ENCODE results near the gene ATP6V0C.

The ATP6V0C gene

GRCh38 chr16:2513405-2514332 lies at the start of gene ATP6V0C:
Gene ATP6V0C (plus strand): TSS chr16:2513952. CDS start chr16:2514104, 152 bp downstream.
- FAIRE-seq (peak; percentile 74), DNase-seq (ENCODE audit: low spot score) (peak; percentile 94)

GRCh38 chr16:2464333-2464732 lies 49.4 kb upstream of the ATP6V0C start:
- no peak for FAIRE-seq
- no peak for DNase-seq (ENCODE audit: low spot score)

DNA sequence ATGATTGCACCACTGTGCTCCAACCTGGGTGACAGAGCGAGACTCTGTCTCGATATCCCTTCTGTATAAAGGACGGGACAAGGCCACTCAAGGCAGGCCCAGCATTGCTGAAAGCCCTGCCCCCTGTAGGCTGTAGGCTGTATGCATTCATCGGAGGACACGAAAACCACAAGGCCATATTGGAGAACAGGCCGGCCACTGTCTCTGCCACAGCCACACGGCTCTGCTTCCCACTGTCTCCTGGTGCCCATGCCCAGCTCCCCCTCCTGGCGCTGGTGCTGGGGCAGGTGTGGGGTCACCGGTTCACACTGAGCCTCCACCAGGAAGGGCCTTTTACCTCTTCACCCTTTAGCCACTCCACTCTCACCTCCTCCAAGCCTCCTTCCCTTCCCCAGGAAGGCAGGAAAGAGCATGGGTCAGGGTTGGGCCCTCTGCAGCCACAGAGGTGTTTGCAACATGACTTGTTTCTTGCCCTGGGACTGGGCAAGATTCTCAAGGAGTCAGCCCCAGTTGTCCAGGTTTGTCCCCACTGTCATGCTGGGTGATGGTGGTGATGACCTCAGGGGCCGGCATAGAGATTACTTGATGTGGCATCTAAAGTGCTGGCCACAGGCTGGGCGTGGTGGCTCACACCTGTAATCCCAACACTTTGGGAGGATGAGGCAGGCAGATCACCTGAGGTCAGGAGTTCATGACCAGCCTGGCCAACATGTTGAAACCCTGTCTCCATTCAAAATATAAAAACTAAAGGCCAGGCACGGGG lies 47.9 kb upstream of the ATP6V0C start:
- DNase-seq (ENCODE audit: low spot score) (no peak), FAIRE-seq (peak; percentile 55)

DNA sequence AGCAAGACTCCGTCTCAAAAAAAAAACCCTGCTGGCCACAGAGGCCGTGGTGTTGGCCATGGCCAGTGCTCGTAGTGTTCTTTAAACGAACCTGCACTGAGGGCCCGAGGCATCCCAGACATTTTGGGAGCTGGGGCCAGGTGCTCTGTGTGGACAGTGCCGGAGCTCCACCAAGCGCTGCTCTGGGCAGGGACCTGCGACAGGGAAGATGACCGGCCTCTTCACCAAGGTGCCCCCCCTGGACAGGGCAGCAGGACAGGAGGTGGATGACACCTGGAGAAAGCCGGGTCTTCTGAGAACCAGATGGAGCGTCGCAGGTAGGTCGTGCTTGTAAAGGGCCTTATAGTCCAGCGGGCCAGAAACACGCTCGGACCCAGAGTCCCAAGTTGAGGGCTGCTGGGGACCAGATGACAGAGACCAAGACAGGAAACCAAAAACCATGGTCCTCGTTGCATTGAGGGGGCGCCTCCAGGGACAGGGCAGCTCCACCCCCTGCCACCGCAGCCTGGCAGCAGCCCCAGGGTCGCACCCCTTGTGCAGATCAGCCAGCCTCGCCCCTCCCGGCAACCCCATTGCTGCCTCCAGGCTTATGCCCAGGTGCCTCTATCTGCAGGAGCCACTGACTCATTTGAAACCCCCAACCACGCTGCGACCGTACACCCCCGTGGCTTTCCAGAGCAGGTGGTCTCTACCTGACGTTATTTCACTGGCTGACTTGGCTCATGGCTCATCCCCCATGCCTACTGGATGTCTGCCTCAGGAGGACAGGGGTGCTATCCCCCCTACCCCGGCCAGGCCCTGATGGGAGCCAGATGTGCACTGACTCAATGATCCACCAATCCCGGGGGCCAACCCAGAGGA lies 46.9 kb upstream of the ATP6V0C start:
- DNase-seq (ENCODE audit: low spot score) (no peak), FAIRE-seq (peak; percentile 44)

DNA sequence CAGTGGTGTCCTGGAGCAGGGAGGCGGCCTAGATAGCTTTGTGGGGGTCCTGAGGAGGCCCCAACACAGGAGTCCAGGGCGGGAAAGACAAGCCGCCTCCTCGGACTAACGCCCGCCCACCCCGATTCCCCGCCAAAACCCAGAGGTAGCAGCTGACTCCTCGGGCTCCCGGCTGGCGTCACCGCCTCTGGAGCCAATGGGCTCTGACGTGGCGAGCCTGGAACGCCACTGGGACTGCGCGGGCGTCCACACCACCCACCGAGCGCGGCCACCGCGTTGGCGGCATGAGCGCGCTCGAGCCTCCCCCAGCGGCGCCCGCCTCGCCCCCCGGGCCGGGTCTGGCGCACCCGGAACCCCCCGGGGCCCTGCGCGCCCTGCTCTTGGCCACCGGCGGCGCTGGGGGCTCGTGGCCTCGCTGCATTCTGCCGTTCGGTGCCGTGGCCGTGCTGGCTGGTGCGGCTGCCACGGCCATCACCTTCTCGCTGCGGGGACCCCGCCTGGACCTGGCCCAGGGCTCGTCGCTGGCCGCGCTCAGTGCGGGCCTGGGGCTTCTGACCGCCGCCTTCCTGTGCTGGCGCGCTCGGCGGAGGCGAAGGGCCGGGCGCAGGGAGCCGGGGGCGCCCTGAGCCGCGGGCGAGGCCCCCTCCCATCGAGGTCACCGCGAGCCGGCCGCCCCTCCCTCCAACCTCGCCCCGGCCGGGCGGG lies 46.1 kb upstream of the ATP6V0C start:
- no peak for DNase-seq (ENCODE audit: low spot score)

GRCh38 chr16:2468233-2468724 lies 45.5 kb upstream of the ATP6V0C start:
- FAIRE-seq (no peak), DNase-seq (ENCODE audit: low spot score) (no peak)

More for the DNA sequence above, 46.1 kb upstream of the ATP6V0C start:
- no peak for FAIRE-seq

DNA sequence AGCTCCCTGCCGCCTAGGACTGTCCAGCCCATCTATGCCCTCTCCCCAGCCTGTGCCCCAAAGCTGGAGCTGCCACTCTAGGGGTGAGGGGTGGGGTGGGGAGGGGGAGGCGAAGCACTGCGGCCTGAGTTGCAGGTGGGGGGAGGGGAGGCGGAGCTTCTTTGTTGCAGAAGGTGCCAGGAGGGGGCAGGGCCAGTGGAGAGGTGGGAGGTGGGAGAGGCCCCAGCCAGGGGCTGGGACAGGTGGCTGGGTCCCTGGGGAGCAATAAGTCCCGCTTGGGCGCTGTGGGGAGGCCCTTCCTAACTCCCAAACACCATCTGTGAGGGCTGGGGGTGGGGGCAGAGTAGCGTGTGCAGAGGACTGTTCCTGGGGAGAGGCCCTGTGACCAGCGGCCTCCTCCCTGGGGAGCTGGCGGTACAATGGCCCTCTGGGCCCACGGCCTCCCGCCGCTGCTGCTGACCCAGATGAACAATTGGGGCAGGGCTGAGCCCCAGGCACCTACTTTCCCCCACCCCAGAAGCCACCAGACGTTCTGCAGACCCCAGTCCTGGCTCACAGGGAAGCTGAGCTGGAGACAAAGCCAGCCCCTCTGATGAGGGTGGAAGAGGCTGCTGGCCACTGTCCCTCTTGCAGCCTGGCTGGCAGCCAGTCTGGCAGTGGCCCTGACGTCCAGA lies 44.9 kb upstream of the ATP6V0C start:
- DNase-seq (ENCODE audit: low spot score) (no peak), FAIRE-seq (peak; percentile 9)

GRCh38 chr16:2469399-2470233 lies 44.1 kb upstream of the ATP6V0C start:
- no peak for FAIRE-seq
- no peak for DNase-seq (ENCODE audit: low spot score)

- FAIRE-seq, result no peak
- DNase-seq (ENCODE audit: low spot score), result no peak
Measured at GRCh38 chr16:2470234-2470601, 43.5 kb upstream of the ATP6V0C start.

DNA sequence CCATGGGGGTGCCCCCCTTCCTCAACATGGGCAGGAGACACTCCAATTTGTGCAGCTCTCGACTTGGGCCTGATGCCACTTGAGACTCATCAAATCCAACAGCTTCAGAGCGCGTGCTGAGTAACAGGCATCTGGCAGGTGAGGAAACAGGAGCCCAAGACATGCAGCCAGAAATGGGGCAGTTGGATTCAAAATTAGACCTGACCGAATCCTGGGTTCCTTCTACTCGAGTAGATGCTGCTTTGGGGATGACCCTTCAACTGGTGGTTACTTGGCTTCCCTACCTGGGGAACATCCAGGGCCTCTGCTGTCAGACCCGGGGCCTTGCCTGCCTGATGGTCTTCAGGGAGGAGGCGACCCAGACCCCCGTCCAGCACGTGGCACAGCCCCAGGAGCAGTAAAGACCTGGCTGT lies 43.1 kb upstream of the ATP6V0C start:
- no peak for FAIRE-seq
- no peak for DNase-seq (ENCODE audit: low spot score)

DNA sequence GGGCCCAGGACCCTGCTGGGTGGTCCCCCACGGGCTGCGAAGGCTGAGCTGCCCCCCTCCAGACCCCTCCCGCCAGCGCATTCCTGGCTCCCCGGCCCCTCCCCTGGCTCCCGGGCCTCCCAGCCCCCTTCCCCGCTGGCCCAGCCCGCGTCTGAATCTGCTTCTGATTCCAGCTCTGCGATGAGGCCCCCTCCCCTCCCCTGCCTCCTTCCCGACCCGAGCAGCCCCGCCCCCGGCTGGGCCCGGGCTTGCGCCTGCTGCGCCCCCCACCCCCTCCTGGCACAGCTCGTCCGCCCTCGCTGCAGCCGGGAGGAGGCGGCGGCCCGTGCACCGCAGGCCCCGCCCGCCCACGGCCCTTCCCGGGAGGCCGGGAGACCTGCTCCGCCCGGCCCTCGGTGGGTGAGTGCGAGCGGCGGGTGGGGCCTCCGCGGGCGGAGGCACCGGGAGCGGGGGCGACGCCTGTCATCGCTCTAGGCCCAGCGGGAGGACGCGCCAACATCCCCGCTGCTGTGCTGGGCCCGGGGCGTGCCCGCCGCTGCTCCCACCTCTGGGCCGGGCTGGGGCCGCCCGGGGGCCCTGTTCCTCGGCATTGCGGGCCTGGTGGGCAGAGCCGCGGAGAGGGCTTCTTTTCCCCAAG lies 42.6 kb upstream of the ATP6V0C start, which contains the start of gene NTN3:
NTN3 (plus strand) TSS at position 282 of the 637 bp plus-strand sequence. CDS start 405 bp downstream, outside the sequence.
- DNase-seq (ENCODE audit: low spot score), result peak; percentile 64
- no peak for FAIRE-seq

DNA sequence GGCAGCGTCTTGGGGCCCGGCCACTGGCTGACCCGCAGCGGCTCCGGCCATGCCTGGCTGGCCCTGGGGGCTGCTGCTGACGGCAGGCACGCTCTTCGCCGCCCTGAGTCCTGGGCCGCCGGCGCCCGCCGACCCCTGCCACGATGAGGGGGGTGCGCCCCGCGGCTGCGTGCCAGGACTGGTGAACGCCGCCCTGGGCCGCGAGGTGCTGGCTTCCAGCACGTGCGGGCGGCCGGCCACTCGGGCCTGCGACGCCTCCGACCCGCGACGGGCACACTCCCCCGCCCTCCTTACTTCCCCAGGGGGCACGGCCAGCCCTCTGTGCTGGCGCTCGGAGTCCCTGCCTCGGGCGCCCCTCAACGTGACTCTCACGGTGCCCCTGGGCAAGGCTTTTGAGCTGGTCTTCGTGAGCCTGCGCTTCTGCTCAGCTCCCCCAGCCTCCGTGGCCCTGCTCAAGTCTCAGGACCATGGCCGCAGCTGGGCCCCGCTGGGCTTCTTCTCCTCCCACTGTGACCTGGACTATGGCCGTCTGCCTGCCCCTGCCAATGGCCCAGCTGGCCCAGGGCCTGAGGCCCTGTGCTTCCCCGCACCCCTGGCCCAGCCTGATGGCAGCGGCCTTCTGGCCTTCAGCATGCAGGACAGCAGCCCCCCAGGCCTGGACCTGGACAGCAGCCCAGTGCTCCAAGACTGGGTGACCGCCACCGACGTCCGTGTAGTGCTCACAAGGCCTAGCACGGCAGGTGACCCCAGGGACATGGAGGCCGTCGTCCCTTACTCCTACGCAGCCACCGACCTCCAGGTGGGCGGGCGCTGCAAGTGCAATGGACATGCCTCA lies 41.9 kb upstream of the ATP6V0C start:
- FAIRE-seq, result no peak

DNA sequence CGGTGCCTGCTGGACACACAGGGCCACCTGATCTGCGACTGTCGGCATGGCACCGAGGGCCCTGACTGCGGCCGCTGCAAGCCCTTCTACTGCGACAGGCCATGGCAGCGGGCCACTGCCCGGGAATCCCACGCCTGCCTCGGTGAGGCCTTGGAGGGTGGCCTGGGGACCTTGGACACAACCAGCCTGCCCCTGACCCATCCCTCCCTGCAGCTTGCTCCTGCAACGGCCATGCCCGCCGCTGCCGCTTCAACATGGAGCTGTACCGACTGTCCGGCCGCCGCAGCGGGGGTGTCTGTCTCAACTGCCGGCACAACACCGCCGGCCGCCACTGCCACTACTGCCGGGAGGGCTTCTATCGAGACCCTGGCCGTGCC lies 41.3 kb upstream of the ATP6V0C start:
- FAIRE-seq (no peak), DNase-seq (ENCODE audit: low spot score) (no peak)

More for the DNA sequence above, 41.9 kb upstream of the ATP6V0C start:
- DNase-seq (ENCODE audit: low spot score), result no peak

DNA sequence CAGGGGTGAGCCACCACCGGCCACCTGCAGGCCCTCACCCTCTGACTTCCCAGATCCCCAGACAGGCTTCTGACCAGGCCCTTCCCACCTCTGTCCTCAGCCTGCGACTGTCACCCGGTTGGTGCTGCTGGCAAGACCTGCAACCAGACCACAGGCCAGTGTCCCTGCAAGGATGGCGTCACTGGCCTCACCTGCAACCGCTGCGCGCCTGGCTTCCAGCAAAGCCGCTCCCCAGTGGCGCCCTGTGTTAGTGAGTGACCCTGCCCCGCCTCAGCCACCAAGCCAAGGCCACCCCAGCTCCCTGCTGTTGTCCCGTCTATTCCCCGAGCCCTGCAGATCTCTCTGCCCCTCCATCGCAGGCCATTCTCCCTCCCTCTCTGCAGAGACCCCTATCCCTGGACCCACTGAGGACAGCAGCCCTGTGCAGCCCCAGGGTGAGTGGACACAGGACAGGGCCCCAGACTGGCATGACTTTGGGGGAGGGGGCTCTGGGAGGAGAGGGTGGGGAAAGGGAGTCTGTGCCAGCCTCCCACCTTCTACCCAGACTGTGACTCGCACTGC lies 40.8 kb upstream of the ATP6V0C start:
- no peak for DNase-seq (ENCODE audit: low spot score)
- FAIRE-seq, result no peak

DNA sequence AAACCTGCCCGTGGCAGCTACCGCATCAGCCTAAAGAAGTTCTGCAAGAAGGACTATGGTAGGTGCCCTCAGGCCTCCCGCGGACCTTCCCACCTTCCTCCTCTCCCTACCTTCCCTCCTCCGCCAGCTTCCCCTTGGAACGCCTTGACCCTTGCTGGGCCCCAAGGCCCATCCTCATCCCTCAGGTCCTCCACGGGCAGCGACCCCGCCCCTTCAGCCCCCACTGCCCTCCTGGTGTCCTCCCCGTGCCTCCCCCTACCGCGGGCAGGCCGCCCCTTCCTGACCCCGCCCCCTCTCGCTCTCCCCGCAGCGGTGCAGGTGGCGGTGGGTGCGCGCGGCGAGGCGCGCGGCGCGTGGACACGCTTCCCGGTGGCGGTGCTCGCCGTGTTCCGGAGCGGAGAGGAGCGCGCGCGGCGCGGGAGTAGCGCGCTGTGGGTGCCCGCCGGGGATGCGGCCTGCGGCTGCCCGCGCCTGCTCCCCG lies 40.3 kb upstream of the ATP6V0C start:
- FAIRE-seq (no peak), DNase-seq (ENCODE audit: low spot score) (peak; percentile 57)

GRCh38 chr16:2473999-2474876 lies 39.5 kb upstream of the ATP6V0C start:
- DNase-seq (ENCODE audit: low spot score) (peak; percentile 79), FAIRE-seq (peak; percentile 95)
